Chondrocyte (in vitro differentiated cells): ENCODE measurements around the gene SUFU. TPM values are rescaled to one million over a fixed set of nuclear protein-coding genes. Genes with fewer than 3 reads are reported as not detected.

Experiments used
- DNase-seq: peaks from one replicate; pipeline ENCODE4 v3.0.0; 2021; ENCODE audit warnings: mixed read lengths, low spot score
- H3K27ac Mint-ChIP-seq: one replicate; pipeline ENCODE4 v1.8.0; 2021; ENCODE audit warnings: mild to moderate bottlenecking, moderate library complexity, mixed read lengths; ENCODE audit not compliant: unreplicated experiment
- H3K27me3 Mint-ChIP-seq: 2 replicates; pipeline ENCODE4 v1.8.0; 2021; ENCODE audit warnings: low read depth, mixed read lengths
- H3K36me3 Mint-ChIP-seq: 2 replicates; pipeline ENCODE4 v1.8.0; 2021; ENCODE audit warnings: low read depth, mixed read lengths
- H3K4me1 Mint-ChIP-seq: 2 replicates; pipeline ENCODE4 v1.8.0; 2021; ENCODE audit warnings: low read depth, mild to moderate bottlenecking, mixed read lengths
- H3K4me3 Mint-ChIP-seq: one replicate; pipeline ENCODE4 v1.8.0; 2021; ENCODE audit warnings: mild to moderate bottlenecking, moderate library complexity, mixed read lengths; ENCODE audit not compliant: unreplicated experiment
- H3K9me3 Mint-ChIP-seq: 2 replicates; pipeline ENCODE4 v1.8.0; 2021; ENCODE audit warnings: low read depth, mixed read lengths
- CTCF ChIP-seq: fragments of 200-600 bp; sonication (generic); IDR thresholded peaks from 2 replicates; pipeline ENCODE4 v1.5.0; 2021; ENCODE audit warnings: antibody characterized with exemption, mild to moderate bottlenecking, moderate library complexity
- total RNA-seq: library from RNA; stranded (reverse); gene quantifications from 3 replicates; pipeline ENCODE4 v1.2.1, GENCODE V29; 2021

The SUFU gene
- total RNA-seq, 1 donor from 2014 or later: 15.5 TPM

GRCh38 chr10:102475451-102476040 lies 28.2 kb upstream of the SUFU start:
- Mint-ChIP-seq H3K36me3 (peaks cover 3% of the 10 kb centered on the region), H3K27me3 (no peaks in the 10 kb centered on the region), H3K4me1 (no peaks in the 10 kb centered on the region), H3K9me3 (no peaks in the 10 kb centered on the region), H3K4me3 (no peak overlapping the region), H3K27ac (no peak overlapping the region)
- DNase-seq: no peak
- no peak for TF ChIP-seq CTCF

GRCh38 chr10:102476466-102477141 lies 27.2 kb upstream of the SUFU start:
- H3K4me3 Mint-ChIP-seq: no peak overlapping the region
- H3K27me3 Mint-ChIP-seq: no peaks in the 10 kb centered on the region
- no peak for DNase-seq
- H3K4me1 Mint-ChIP-seq: no peaks in the 10 kb centered on the region
- H3K36me3 Mint-ChIP-seq: peaks cover 9% of the 10 kb centered on the region
- no peaks in the 10 kb centered on the region for H3K9me3 Mint-ChIP-seq
- TF ChIP-seq CTCF: no peak
- no peak overlapping the region for H3K27ac Mint-ChIP-seq

GRCh38 chr10:102479651-102480050 lies 24.1 kb upstream of the SUFU start:
- no peaks in the 10 kb centered on the region for H3K4me1 Mint-ChIP-seq
- TF ChIP-seq CTCF: no peak
- H3K27me3 Mint-ChIP-seq: no peaks in the 10 kb centered on the region
- H3K9me3 Mint-ChIP-seq: no peaks in the 10 kb centered on the region
- DNase-seq: peak; percentile 19
- H3K4me3 Mint-ChIP-seq: no peak overlapping the region
- no peak overlapping the region for H3K27ac Mint-ChIP-seq
- H3K36me3 Mint-ChIP-seq: peaks cover 23% of the 10 kb centered on the region

- peaks cover 25% of the 10 kb centered on the region for H3K36me3 Mint-ChIP-seq
- no peaks in the 10 kb centered on the region for H3K4me1 Mint-ChIP-seq
These were observed 23.4 kb upstream of the SUFU start for GRCh38 chr10:102480396-102480795.

GRCh38 chr10:102484021-102484420 lies 19.8 kb upstream of the SUFU start:
- Mint-ChIP-seq H3K4me1 (no peaks in the 10 kb centered on the region), H3K27me3 (no peaks in the 10 kb centered on the region), H3K36me3 (peaks cover 38% of the 10 kb centered on the region), H3K9me3 (no peaks in the 10 kb centered on the region), H3K4me3 (no peak overlapping the region), H3K27ac (no peak overlapping the region)
- DNase-seq: peak; percentile 56
- TF ChIP-seq CTCF: no peak

More at GRCh38 chr10:102480396-102480795, 23.4 kb upstream of the SUFU start:
- Mint-ChIP-seq H3K27ac (no peak overlapping the region), H3K9me3 (no peaks in the 10 kb centered on the region), H3K27me3 (no peaks in the 10 kb centered on the region), H3K4me3 (no peak overlapping the region)
- DNase-seq: peak; percentile 53
- no peak for TF ChIP-seq CTCF
